H1 (cell line): Measurements from ENCODE around the gene MED12L. TPM values are rescaled to one million over a fixed set of nuclear protein-coding genes. Genes with fewer than 3 reads are reported as not detected.

Experiments
- CTCF ChIA-PET: fragments of 300-600 bp; sonication (Branson Sonifier 250); formaldehyde crosslinking; loops from one replicate; lab custom pipeline; 2021; ENCODE audit not compliant: partially characterized antibody; lab: Charles Lee
- POLR2A ChIA-PET: fragments of 300-600 bp; sonication (Branson Sonifier 250); formaldehyde crosslinking; loops from one replicate; lab custom pipeline; 2021; ENCODE audit warnings: inconsistent platforms; ENCODE audit not compliant: partially characterized antibody; lab: Charles Lee
- DNase-seq, 2 experiments: peaks; one replicate each; pipeline versions ENCODE4 v3.0.0 to v3.0.0-alpha.2; 2010 to 2022; ENCODE audit warnings: low spot score in 2 of 2, low read depth in 1 of 2, mixed read lengths in 1 of 2
- FAIRE-seq: peaks from 2 replicates; lab custom pipeline; 2011; peaks lifted over from hg19 to GRCh38; lab: Jason Lieb, UNC
- H2AFZ ChIP-seq: 2 replicates; pipeline ENCODE4 v1.8.1; 2012; ENCODE audit warnings: low read length, inconsistent platforms
- H2AK5ac ChIP-seq: 2 replicates; pipeline ENCODE4 v1.6.1; 2013; ENCODE audit warnings: low read depth, low read length
- H2BK120ac ChIP-seq: replicated peaks from 2 replicates; pipeline ENCODE3; 2013; ENCODE audit warnings: low read depth, low read length, inconsistent platforms
- H2BK12ac ChIP-seq: 2 replicates; pipeline ENCODE4 v1.6.1; 2013; ENCODE audit warnings: low read depth, low read length
- H2BK15ac ChIP-seq: 2 replicates; pipeline ENCODE4 v1.6.1; 2013; ENCODE audit warnings: low read length
- H2BK20ac ChIP-seq: 2 replicates; pipeline ENCODE4 v1.6.1; 2013; ENCODE audit warnings: low read length
- H2BK5ac ChIP-seq: 2 replicates; pipeline ENCODE4 v1.6.1; 2013; ENCODE audit warnings: low read depth, low read length
- H3K14ac ChIP-seq: 2 replicates; pipeline ENCODE4 v1.6.1; 2013; ENCODE audit warnings: inconsistent platforms; ENCODE audit not compliant: insufficient read length
- H3K18ac ChIP-seq: 2 replicates; pipeline ENCODE4 v1.6.1; 2013; ENCODE audit warnings: low read length; ENCODE audit errors: extremely low read depth
- H3K23ac ChIP-seq: 2 replicates; pipeline ENCODE4 v1.6.1; 2013; ENCODE audit warnings: inconsistent platforms; ENCODE audit not compliant: insufficient read length
- H3K23me2 ChIP-seq: 2 replicates; pipeline ENCODE4 v1.6.1; 2013; ENCODE audit warnings: low read depth, low read length
- H3K27ac ChIP-seq: 2 replicates; pipeline ENCODE4 v1.6.1; 2011; ENCODE audit warnings: low read depth, low read length, inconsistent platforms
- H3K27me3 ChIP-seq, 4 experiments: replicated peaks in 1 of 4; 1 replicate in 1 of 4; 2 replicates in 3 of 4; pipeline versions ENCODE4 v1.6.1 to v1.8.1; 2011 to 2013; ENCODE audit warnings: low read length in 3 of 4, mild to moderate bottlenecking in 3 of 4, inconsistent platforms in 2 of 4, mixed read lengths in 2 of 4, moderate library complexity in 1 of 4; ENCODE audit not compliant: control insufficient read depth in 3 of 4, insufficient read depth in 3 of 4; ENCODE audit errors: extremely low read depth in 1 of 4
- H3K36me3 ChIP-seq, 4 experiments: 2 replicates each; pipeline versions ENCODE4 v1.6.1 to v1.8.1; 2011 to 2013; ENCODE audit warnings: mild to moderate bottlenecking in 4 of 4, low read length in 3 of 4, moderate library complexity in 2 of 4, control low read depth in 1 of 4, inconsistent platforms in 1 of 4; ENCODE audit not compliant: insufficient read depth in 4 of 4, control insufficient read depth in 2 of 4
- H3K4ac ChIP-seq: replicated peaks from 2 replicates; pipeline ENCODE3; 2013; ENCODE audit warnings: low read length, low read depth, mixed read lengths, inconsistent platforms; ENCODE audit not compliant: insufficient read length
- H3K4me1 ChIP-seq, 4 experiments: replicated peaks in 1 of 4; 1 replicate in 1 of 4; 2 replicates in 3 of 4; pipeline versions ENCODE4 v1.6.1 to v1.8.1; 2011 to 2013; ENCODE audit warnings: low read length in 3 of 4, inconsistent platforms in 2 of 4, mixed read lengths in 1 of 4; ENCODE audit not compliant: insufficient read depth in 4 of 4, control insufficient read depth in 3 of 4
- H3K4me2 ChIP-seq, 2 experiments: 2 replicates each; pipeline versions ENCODE4 v1.6.1 to v1.8.1; 2011 to 2013; ENCODE audit warnings: low read depth in 2 of 2, low read length in 2 of 2, control low read depth in 1 of 2, inconsistent platforms in 1 of 2, mild to moderate bottlenecking in 1 of 2; ENCODE audit not compliant: insufficient read depth in 1 of 2
- H3K4me3 ChIP-seq, 4 experiments: fragments of 200-600, 300-600 bp in 1 of 4; sonication (generic), shearing (Covaris generic), sonication (Bioruptor Twin) in 1 of 4; 2 replicates each; pipeline versions ENCODE4 v1.5.1 to v1.8.1; 2011 to 2016; ENCODE audit warnings: low read length in 4 of 4, low read depth in 3 of 4, control low read depth in 2 of 4, inconsistent platforms in 2 of 4, mild to moderate bottlenecking in 2 of 4, mixed read lengths in 1 of 4, moderate library complexity in 1 of 4; ENCODE audit not compliant: insufficient read depth in 2 of 4; ENCODE audit errors: extremely low read depth in 1 of 4
- H3K56ac ChIP-seq: replicated peaks from 2 replicates; pipeline ENCODE3; 2013; ENCODE audit warnings: low read depth, mild to moderate bottlenecking, mixed read lengths, low read length, inconsistent platforms; ENCODE audit not compliant: insufficient read length
- H3K79me1 ChIP-seq: 2 replicates; pipeline ENCODE4 v1.6.1; 2013; ENCODE audit warnings: low read depth, low read length, control low read depth
- H3K79me2 ChIP-seq, 2 experiments: 2 replicates each; pipeline versions ENCODE4 v1.6.1 to v1.8.1; 2012 to 2013; ENCODE audit warnings: low read length in 2 of 2, mild to moderate bottlenecking in 2 of 2, inconsistent platforms in 1 of 2; ENCODE audit not compliant: insufficient read depth in 2 of 2, control insufficient read depth in 1 of 2
- H3K9ac ChIP-seq, 4 experiments: replicated peaks in 1 of 4; 1 replicate in 1 of 4; 2 replicates in 3 of 4; pipeline versions ENCODE4 v1.6.1 to v1.8.1; 2011 to 2013; ENCODE audit warnings: low read depth in 3 of 4, low read length in 3 of 4, control low read depth in 2 of 4, mild to moderate bottlenecking in 2 of 4, moderate library complexity in 2 of 4, inconsistent platforms in 1 of 4; ENCODE audit errors: extremely low read depth in 1 of 4
- H3K9me3 ChIP-seq, 2 experiments: 2 replicates each; pipeline versions ENCODE4 v1.6.1 to v1.8.1; 2012 to 2013; ENCODE audit warnings: mild to moderate bottlenecking in 2 of 2, moderate library complexity in 2 of 2, control low read depth in 1 of 2, inconsistent platforms in 1 of 2, low read depth in 1 of 2, low read length in 1 of 2, mixed read lengths in 1 of 2; ENCODE audit not compliant: insufficient read depth in 2 of 2
- H4K20me1 ChIP-seq, 2 experiments: replicated peaks in 1 of 2; 2 replicates each; pipeline versions ENCODE3 to v1.8.1; 2011 to 2013; ENCODE audit warnings: inconsistent platforms in 2 of 2, low read length in 2 of 2, mild to moderate bottlenecking in 1 of 2; ENCODE audit not compliant: insufficient read depth in 2 of 2, control insufficient read depth in 1 of 2
- H4K5ac ChIP-seq: 2 replicates; pipeline ENCODE4 v1.6.1; 2013; ENCODE audit warnings: low read length, low read depth, mixed read lengths, inconsistent platforms; ENCODE audit not compliant: insufficient read length
- H4K8ac ChIP-seq: 2 replicates; pipeline ENCODE4 v1.8.0; 2013; ENCODE audit warnings: mild to moderate bottlenecking, moderate library complexity, low read length, inconsistent platforms; ENCODE audit not compliant: insufficient read depth; ENCODE audit errors: extremely low read depth
- H4K91ac ChIP-seq: replicated peaks from 2 replicates; pipeline ENCODE3; 2013; ENCODE audit warnings: low read length, mixed read lengths, inconsistent platforms; ENCODE audit not compliant: insufficient read length
- BACH1 ChIP-seq: IDR thresholded peaks from 2 replicates; pipeline ENCODE4 v1.6.1; 2012; ENCODE audit warnings: low read length, improper control_type of control experiment
- CTCF ChIP-seq, 3 experiments: IDR thresholded peaks; 1 replicate in 2 of 3; 2 replicates in 1 of 3; pipeline versions ENCODE4 v1.5.1 to v1.6.1; 2011; ENCODE audit warnings: low read length in 3 of 3, mild to moderate bottlenecking in 3 of 3, inconsistent platforms in 2 of 3, low read depth in 1 of 3, moderate library complexity in 1 of 3; ENCODE audit not compliant: insufficient read depth in 1 of 3; ENCODE audit errors: control extremely low read depth in 1 of 3
- MAFK ChIP-seq: IDR thresholded peaks from 2 replicates; pipeline ENCODE4 v1.6.1; 2012; ENCODE audit warnings: low read depth, mild to moderate bottlenecking, improper control_type of control experiment, low read length
- WGBS, 2 experiments: shearing (Covaris generic) in 1 of 2; methylation state at CpG; one replicate each; pipeline versions ENCODE4 v1.1.6 to v1.1.7; 2013 to 2015; ENCODE audit warnings: low lambda C conversion rate in 2 of 2, mixed read lengths in 2 of 2, inconsistent platforms in 1 of 2, low coverage in 1 of 2, missing lambda C conversion rate in 1 of 2; ENCODE audit not compliant: insufficient replicate concordance in 2 of 2, insufficient coverage in 1 of 2, insufficient read length in 1 of 2; ENCODE audit errors: extremely low coverage in 1 of 2, missing lambda C conversion rate in 1 of 2; 5-methylcytosine and 5-hydroxymethylcytosine counted together
- polyA plus RNA-seq, 7 experiments: library from polyadenylated mRNA; depleted of rRNA in 3 of 7; stranded (reverse) in 5 of 7; unstranded in 2 of 7; fragments of >200 nt in 5 of 7; fragments of 200-250 nt in 2 of 7; gene quantifications; 1 replicate in 5 of 7; 2 replicates in 1 of 7; 4 replicates in 1 of 7; pipeline versions ENCODE4 v1.2.1 to v1.2.3, GENCODE V29; 2011 to 2013; ENCODE audit warnings: missing spikeins in 2 of 7, mixed read lengths in 2 of 7
- total RNA-seq: library from RNA; stranded (reverse); fragmentation: NEBNext Ultra II Directional; extraction: Animal tissue kit (Norgen Biotek cat#: 25700); gene quantifications from 2 replicates; pipeline ENCODE4 v1.2.1, GENCODE V29; 2021

Gene MED12L
- total and polyA plus RNA-seq, 2 of the 8 experiments (the other 6 are each of a cell fraction or from before 2014, with no cell fraction given) = 3.6 to 26.2 TPM

DNA sequence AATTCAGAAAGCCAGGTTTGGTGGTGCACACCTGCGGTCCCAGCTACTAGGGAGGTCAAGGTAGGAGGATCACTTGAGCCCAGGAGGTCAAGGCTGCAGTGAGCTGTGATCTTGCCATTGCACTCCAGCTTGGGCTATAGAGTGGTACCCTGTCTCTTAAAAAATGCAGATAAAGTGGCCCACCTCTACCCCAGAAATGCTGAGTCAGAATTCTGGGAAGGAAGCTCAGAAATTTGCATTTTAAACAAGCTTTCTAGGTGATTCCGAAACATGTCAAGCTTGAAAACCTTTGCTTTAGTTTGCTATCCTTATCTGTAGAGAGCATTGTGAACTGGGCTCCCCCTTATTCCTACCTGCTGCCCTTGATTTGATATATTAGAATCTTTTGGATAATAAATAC, 7.7 kb downstream of the MED12L start:
- no peaks in the 10 kb centered on the region for H3K9me3 ChIP-seq
- peak; percentile 67 for TF ChIP-seq BACH1
- TF ChIP-seq CTCF (IDR thresholded peaks at IDR 0.05; ENCODE audit: control extremely low read depth in 1 of 3, insufficient read depth in 1 of 3, low read depth in 1 of 3, low read length in 3 of 3) = no peak
- peak; percentile 80 for TF ChIP-seq MAFK
- H3K14ac ChIP-seq = no peak overlapping the region
- H4K5ac ChIP-seq = no peak overlapping the region
- H3K4me2 ChIP-seq = no peak overlapping the region
- DNase-seq (no peak), FAIRE-seq (no peak)
- H2BK15ac ChIP-seq = no peak overlapping the region
- peaks cover 0 to 14% (median 7%) of the 10 kb centered on the region in 4 experiments; a peak in 4 of 7 replicates for H3K4me1 ChIP-seq
- no peak overlapping the region for H2BK20ac ChIP-seq
- POLR2A ChIA-PET = interaction anchor here (1.6 to 2.0 kb wide), 2 partner anchors 11 to 12 kb away, joined by 4 read pairs; no protein-coding TSS in a partner anchor
- peaks cover 11 to 96% of the 10 kb centered on the region in 2 experiments; a peak in 3 of 4 replicates for H3K79me2 ChIP-seq
- no peak overlapping the region for H3K56ac ChIP-seq
- no peak overlapping the region for H4K91ac ChIP-seq
- no peak overlapping the region for H3K27ac ChIP-seq
- CTCF ChIA-PET = interaction anchor here (1.2 to 4.7 kb wide), 6 partner anchors 8 to 53 kb away, joined by 3 to 43 read pairs (median 17); partner anchors contain the start of gene MED12L
- peaks cover 12% of the 10 kb centered on the region for H3K79me1 ChIP-seq
- no peak overlapping the region for H3K4ac ChIP-seq
- H2BK120ac ChIP-seq = no peak overlapping the region
- H3K18ac ChIP-seq = no peak overlapping the region
- H2BK5ac ChIP-seq = no peak overlapping the region
- no peak overlapping the region for H3K9ac ChIP-seq
- H4K8ac ChIP-seq = no peak overlapping the region
- H3K23me2 ChIP-seq = no peaks in the 10 kb centered on the region
- H4K20me1 ChIP-seq = peaks cover 0 to 18% of the 10 kb centered on the region in 2 experiments
- H3K36me3 ChIP-seq = no peaks in the 10 kb centered on the region; a peak in 2 of 8 replicates
- no peak overlapping the region for H2AFZ ChIP-seq
- no peak overlapping the region for H2BK12ac ChIP-seq
- H3K23ac ChIP-seq = no peak overlapping the region
- WGBS, 2 experiments = 81% methylated on average over 2 of the region's 2 CpGs; no CpG with 5 or more reads in 1 of the 2 experiments
- no peak overlapping the region for H2AK5ac ChIP-seq
- H3K4me3 ChIP-seq = no peak overlapping the region
- H3K27me3 ChIP-seq = no peaks in the 10 kb centered on the region; a peak in 2 of 7 replicates
